CD4-positive, alpha-beta T cell treated with Interferon gamma for 1 hour (primary cell): ENCODE data around the gene LIPC.

Experiments
- DNase-seq: peaks from one replicate; pipeline ENCODE4 v3.0.0-alpha.2; 2020

LIPC gene

GRCh38 chr15:58431221-58432149 is at the start of gene LIPC:
Gene LIPC (plus strand): TSS chr15:58431991. CDS start chr15:58432033, 42 bp downstream.
- DNase-seq = no peak

GRCh38 chr15:58383876-58384275 is 47.9 kb upstream of the LIPC start:
- DNase-seq = no peak

- no peak for DNase-seq
Observed at GRCh38 chr15:58384667-58385066, 47.1 kb upstream of the LIPC start.

GRCh38 chr15:58386081-58386480 is 45.7 kb upstream of the LIPC start:
- DNase-seq = no peak

GRCh38 chr15:58386641-58387040 is 45.1 kb upstream of the LIPC start:
- DNase-seq = no peak

- no peak for DNase-seq
Observed at GRCh38 chr15:58387130-58387529, 44.7 kb upstream of the LIPC start.

GRCh38 chr15:58388211-58388610 is 43.6 kb upstream of the LIPC start:
- DNase-seq = no peak

GRCh38 chr15:58390118-58390517 is 41.7 kb upstream of the LIPC start:
- no peak for DNase-seq

GRCh38 chr15:58390655-58391054 is 41.1 kb upstream of the LIPC start:
- DNase-seq = no peak

GRCh38 chr15:58391088-58391487 is 40.7 kb upstream of the LIPC start:
- DNase-seq = no peak

GRCh38 chr15:58392141-58392540 is 39.6 kb upstream of the LIPC start:
- DNase-seq = no peak

- DNase-seq = no peak
Observed at GRCh38 chr15:58392611-58393161, 39.1 kb upstream of the LIPC start.

GRCh38 chr15:58393241-58393662 is 38.5 kb upstream of the LIPC start:
- DNase-seq = no peak

- no peak for DNase-seq
Observed at GRCh38 chr15:58396181-58396580, 35.6 kb upstream of the LIPC start.

- DNase-seq = no peak
Observed at GRCh38 chr15:58398071-58398470, 33.7 kb upstream of the LIPC start.

GRCh38 chr15:58398643-58399042 is 33.1 kb upstream of the LIPC start:
- DNase-seq = no peak

GRCh38 chr15:58399739-58400138 is 32.1 kb upstream of the LIPC start:
- no peak for DNase-seq

- no peak for DNase-seq
Observed at GRCh38 chr15:58401276-58401675, 30.5 kb upstream of the LIPC start.

- no peak for DNase-seq
Observed at GRCh38 chr15:58401991-58402649, 29.7 kb upstream of the LIPC start.

GRCh38 chr15:58403581-58403980 is 28.2 kb upstream of the LIPC start:
- no peak for DNase-seq

GRCh38 chr15:58404020-58404419 is 27.8 kb upstream of the LIPC start:
- DNase-seq = no peak

- no peak for DNase-seq
Observed at GRCh38 chr15:58404722-58405121, 27.1 kb upstream of the LIPC start.

- DNase-seq = no peak
Observed at GRCh38 chr15:58405865-58406264, 25.9 kb upstream of the LIPC start.

GRCh38 chr15:58406811-58407210 is 25.0 kb upstream of the LIPC start:
- no peak for DNase-seq
